ENCODE results near the gene CDK5.
"Not testable (repeated sequence)": the region's sequence is repeated elsewhere in the genome, so short reads cannot be mapped to it uniquely, and the experiment has no call there.

The CDK5 gene

GRCh38 chr7:151013733-151014497 lies 43.8 kb downstream of the CDK5 start:
- peak; percentile 82 for DNase-seq (ENCODE audit: low read depth)

- no peak for DNase-seq (ENCODE audit: low read depth)
Measured at GRCh38 chr7:151013356-151013732, 44.4 kb downstream of the CDK5 start.

GRCh38 chr7:151012911-151013347 lies 44.8 kb downstream of the CDK5 start:
- peak; percentile 50 for DNase-seq (ENCODE audit: low read depth)

GRCh38 chr7:151012031-151012692 lies 45.5 kb downstream of the CDK5 start:
- DNase-seq (ENCODE audit: low read depth): peak; percentile 33

GRCh38 chr7:151011616-151012015 lies 46.1 kb downstream of the CDK5 start:
- not testable (repeated sequence) for DNase-seq (ENCODE audit: low read depth)

- no peak for DNase-seq (ENCODE audit: low read depth)
Measured at GRCh38 chr7:151011097-151011409, 46.6 kb downstream of the CDK5 start.

- DNase-seq (ENCODE audit: low read depth): peak; percentile 58
Measured at GRCh38 chr7:151010307-151011096, 47.2 kb downstream of the CDK5 start.

GRCh38 chr7:151010037-151010306 lies 47.7 kb downstream of the CDK5 start:
- DNase-seq (ENCODE audit: low read depth): no peak

GRCh38 chr7:151009327-151010036 lies 48.2 kb downstream of the CDK5 start:
- DNase-seq (ENCODE audit: low read depth): no peak

- DNase-seq (ENCODE audit: low read depth): peak; percentile 20
Measured at GRCh38 chr7:151008511-151009323, 49.0 kb downstream of the CDK5 start.

- DNase-seq (ENCODE audit: low read depth): no peak
Measured at GRCh38 chr7:151008143-151008510, 49.6 kb downstream of the CDK5 start.

- DNase-seq (ENCODE audit: low read depth): peak; percentile 15
Measured at GRCh38 chr7:151007469-151007898, 50.2 kb downstream of the CDK5 start.

GRCh38 chr7:151006590-151007300 lies 51.0 kb downstream of the CDK5 start:
- DNase-seq (ENCODE audit: low read depth): no peak

GRCh38 chr7:151005566-151005965 lies 52.1 kb downstream of the CDK5 start:
- no peak for DNase-seq (ENCODE audit: low read depth)
